OCI-M2 (cell line): ENCODE data around the gene C9orf78.
A peak's percentile ranks its signal among the peaks of the same experiment; 100 is the strongest.

Source experiments
- DNase-seq: peaks from one replicate; lab custom pipeline; 2025; ENCODE audit not compliant: unreplicated experiment; lab: John Stamatoyannopoulos, UW

The C9orf78 gene, protein sequence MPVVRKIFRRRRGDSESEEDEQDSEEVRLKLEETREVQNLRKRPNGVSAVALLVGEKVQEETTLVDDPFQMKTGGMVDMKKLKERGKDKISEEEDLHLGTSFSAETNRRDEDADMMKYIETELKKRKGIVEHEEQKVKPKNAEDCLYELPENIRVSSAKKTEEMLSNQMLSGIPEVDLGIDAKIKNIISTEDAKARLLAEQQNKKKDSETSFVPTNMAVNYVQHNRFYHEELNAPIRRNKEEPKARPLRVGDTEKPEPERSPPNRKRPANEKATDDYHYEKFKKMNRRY

DNA sequence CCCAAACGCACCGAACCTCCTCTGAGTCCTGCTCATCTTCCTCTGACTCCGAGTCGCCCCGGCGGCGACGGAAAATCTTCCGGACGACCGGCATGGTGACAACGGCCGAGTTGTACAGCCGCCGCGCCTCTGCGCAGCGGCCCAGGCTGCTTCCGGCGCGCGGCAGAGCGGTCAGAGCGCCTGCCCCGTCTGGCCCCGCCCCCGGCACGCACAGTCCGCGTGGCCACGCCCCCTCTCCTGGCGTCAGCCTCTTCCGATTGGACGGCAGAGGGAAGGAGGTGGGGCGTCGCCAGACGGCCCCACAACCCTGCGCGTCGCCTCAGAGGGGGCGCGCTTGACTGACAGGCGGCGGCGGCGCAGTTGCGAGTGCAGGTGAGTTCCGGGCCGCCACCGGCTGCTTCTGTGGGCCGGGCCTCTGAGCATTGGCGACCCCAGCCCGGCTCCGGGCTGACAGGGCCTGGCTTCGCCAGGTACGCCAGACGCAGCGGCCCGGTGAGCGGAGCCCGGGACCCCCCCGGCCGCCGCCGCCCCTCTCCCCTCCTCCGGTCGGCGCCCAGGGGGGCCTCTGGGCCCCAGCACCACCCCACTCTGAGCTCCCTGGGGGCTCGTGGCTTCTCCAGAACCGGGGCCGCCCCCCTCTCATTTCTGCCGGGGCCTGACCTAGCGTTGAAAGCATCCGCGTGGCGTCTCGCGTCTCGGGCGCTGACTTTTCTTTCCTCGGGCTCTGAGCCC is at the start of gene C9orf78, which contains the start of gene USP20:
C9orf78 (minus strand) TSS at position 148 of the 732 bp plus-strand sequence; CDS start at position 94, 54 bp downstream.
USP20 (plus strand) TSS at position 331 of the 732 bp plus-strand sequence. CDS start 17,098 bp downstream, outside the sequence.
- peak; percentile 60 for DNase-seq

DNA sequence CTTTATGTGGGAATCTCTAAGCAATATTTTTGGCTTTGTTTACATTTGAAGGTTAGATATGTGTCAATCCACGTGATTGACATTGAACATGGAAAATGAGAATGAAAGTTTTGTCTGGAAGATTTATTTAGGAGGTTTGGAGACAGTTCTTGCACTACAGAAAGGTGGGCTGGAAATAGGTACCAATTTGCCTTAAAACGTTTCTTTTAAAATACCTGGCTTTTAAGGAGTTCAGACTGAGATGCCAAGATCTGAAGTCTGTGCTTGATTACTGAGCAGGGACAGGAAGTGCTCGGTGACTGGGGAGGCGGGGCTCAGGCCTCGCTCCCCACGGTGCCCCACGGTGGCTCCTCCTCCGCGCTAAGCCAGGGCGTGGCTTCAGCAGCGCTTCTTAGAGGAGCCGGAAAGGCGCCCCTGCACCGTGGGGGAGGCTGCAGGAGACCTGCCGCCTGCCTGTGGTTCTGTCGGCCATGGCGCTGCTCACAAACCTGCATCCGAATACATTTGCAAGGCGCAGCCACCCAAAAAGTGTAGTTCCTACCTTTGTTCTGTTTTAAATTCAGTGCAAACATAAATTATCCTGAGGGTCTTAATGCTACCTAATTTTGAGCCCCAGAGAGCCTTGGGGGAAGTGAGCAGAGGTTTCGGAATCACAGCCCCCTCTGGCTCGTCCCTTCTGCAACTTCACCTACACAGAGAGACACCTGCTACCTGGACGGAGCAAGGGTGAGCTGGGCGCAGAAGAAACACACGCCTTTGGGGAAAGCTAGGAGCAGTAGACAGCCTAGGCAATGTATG is 49.3 kb upstream of the C9orf78 start:
- peak; percentile 36 for DNase-seq

DNA sequence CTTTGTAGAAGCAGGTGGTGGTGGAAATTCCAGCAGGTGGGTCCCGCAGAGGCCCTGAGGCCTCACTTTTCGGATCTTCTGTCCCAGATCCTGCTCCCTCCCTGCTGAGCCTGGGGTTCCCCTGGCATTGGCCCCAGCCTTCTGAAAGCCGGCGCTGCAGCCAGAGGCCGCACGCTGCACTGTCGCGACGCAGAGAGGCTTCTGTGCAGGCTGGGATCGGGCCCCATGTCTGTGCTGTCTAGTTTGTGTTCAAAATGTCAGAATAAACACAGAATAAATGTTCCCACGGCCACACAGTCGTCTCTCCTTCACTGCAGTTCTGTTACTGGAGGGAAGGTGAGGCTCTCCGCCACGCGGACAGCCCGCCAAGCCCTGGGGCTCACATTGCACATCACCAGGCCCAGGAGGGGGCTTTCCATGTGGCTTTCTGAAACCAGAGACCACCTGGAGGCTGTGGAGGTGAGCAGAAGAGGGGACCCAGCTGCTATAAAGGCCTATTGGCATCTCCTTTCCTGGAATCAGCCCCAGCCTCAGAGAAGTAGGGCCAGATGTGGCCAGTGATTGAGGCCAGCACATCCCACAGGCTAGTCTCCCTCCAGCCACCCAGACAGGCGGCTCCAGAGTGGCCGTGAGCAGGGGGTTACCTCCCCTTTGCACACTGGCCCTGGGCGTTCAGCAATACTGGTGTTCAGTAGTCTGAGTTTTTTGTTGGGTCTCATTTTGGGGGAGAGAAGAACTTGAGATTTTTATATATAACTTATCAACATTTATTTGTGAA is 46.7 kb upstream of the C9orf78 start:
- DNase-seq: no peak

DNA sequence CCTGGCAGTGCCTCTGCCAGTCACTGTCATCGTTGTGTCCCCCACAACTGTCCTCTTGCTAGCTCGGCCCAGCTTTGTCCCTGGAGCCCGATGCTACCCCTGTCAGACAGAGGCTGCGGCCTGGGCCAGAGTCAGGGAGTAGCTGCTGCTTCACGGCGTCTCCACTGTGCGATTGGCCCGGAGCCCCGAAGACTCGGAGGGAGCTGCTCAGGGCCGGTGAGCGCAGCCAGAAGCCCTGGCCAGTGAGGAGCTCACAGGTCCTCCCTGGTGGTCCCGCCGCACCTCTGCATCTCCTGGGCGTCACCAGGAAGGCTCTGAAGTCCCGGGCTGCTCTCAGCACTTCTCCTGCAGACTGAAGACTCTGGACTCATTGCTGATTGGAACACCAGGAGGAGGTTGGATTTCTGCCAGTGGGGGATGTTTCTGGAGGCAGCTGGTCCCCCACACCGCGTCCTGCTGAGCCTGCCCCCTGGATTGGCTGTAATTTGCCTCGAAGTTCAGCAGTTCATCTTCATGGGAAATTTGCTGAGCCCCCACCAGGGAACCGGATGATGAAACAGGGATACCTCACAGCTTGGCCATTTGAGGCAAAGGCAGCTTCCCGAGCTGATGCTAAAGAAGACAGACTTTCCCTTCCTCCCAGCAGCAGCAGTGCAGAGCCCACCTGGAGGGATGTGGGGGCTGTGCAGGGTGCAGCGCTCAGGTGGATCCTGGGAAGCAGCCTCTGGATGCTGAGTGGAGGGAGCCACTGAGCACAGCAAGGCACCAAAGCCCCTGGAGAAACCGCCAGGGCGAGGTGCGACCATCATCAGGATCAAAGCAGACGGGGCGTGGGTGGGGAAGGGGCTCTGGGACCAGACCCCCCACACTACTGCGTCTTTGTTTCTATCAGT is 45.8 kb upstream of the C9orf78 start:
- DNase-seq: no peak

DNA sequence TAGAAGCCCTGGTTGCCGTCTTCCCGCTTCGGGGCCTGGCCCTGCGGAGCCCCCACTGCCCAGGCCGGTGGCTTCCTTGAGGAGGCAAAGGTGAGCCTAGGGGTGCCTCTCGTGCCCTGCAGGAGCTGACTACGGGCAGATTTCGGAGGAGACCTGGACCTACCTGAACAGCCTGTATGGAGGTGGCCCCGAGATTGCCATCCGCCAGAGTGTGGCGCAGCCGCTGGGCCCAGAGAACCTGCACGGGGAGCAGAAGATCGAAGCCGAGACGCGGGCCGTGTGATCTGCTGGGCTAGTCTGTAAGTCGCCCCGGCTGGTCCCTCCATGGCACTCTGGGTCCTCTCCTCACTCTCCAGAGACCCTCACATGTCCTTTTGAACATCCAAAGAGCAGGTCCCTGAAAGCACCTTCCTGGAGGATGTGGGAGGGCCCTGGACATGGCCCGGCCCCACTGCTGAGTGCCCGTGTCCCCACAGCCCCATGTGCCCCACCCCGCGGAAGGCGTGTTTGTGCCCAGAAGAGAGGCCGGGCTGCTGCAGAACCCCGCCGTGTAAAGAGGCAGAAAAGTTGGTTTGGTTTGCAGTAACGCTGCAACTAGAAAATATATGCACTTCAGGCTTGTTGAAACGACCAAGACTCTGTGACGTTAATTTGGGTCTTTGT is 45.0 kb upstream of the C9orf78 start:
- no peak for DNase-seq

DNA sequence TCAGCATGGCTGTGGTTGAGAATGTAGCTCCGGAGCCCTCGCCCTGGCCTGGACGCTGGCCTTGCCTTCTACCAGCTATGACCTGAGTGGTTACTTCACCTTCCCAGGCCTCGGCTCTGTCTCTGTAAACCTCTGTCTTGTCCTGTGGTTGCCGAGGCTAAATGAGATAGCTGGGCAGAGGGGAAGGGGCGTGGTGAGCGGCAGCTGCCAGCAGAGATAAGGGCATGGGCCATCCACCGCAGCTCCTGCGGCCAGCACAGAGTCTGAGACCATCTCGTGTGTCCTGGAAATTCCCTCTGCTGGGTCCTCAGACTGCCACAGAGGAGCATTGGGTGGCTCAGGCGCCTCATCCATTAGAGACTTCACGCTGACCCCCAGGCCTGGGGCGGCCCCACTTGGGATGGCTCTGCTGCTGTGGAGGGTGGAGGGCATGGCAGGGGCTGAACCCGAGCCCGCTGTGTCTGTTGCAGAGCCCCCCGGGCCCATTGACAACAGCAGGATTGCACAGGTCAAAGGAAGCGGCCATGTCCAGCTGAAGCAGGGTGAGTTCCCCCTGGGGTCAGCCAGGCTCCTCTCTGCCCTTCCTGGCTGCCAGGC is 44.1 kb upstream of the C9orf78 start:
- peak; percentile 46 for DNase-seq

DNA sequence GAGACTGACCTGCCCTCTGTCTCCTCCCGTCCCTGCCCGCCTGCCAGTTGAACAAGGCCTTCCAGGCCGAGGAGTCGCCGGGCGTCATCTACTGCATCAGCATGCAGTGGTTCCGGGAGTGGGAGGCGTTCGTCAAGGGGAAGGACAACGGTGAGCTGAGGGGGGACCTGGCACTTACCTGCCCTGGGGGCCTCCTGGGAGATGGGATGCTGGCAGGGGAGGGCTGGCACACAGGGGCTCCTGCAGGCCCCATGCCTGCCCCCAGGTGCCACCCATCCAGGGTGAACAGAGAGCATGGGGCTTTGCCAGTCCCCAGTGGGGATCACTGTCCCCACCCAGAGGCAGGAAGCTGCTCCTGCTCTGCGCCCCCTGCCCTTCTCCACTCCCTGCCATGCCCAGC is 43.2 kb upstream of the C9orf78 start:
- no peak for DNase-seq

DNA sequence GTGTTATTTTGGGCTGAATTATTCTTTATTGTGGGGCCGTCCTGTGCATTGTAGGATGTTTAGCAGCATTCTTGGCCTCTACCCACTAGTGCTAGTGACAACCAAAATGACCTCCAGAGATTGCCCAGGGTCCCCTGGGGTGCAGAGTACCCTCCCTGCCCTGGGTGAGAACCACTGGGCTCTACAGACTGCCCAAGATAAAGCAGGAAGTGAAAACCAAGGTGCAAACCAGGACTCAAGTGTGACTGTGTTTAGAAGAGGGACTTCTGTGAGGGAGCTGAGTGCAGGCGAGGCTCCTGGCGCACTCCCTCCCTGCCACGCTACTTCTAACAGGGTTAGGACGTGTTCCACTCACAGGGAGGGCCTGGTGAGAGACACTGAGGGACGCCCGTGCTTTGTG is 41.7 kb upstream of the C9orf78 start:
- no peak for DNase-seq

DNA sequence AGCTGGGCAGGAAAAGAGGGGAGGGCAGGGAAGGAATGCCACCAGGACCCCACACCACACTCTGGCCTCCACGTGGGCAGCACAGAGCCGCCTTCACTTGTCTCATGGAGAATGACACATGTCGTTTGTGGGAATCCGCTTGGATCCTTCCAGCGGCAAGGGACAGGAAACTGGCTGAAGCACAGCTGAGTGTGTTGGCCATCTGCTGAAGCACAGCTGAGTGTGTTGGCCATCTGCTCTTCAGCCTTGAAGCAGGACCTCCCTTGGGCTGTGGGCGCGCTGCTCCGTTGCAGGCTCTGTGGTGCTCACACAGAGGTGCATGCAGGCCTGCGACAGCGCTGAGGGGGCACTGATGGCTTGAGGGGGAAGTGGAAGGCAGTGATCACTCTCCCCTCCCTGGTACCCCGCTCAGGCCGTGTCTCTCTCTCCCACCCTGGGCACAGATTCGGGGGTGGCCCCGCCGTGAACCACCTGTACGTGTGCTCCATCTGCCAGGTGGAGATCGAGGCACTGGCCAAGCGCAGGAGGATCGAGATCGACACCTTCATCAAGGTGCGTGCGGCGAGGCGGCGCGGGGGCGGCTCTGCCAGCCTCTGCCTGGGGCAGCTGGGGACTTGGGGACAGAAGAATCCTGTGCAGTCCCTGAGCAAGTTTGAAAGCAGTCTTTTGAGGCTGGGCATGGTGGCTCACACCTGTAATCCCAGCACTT is 40.8 kb upstream of the C9orf78 start:
- DNase-seq: no peak

DNA sequence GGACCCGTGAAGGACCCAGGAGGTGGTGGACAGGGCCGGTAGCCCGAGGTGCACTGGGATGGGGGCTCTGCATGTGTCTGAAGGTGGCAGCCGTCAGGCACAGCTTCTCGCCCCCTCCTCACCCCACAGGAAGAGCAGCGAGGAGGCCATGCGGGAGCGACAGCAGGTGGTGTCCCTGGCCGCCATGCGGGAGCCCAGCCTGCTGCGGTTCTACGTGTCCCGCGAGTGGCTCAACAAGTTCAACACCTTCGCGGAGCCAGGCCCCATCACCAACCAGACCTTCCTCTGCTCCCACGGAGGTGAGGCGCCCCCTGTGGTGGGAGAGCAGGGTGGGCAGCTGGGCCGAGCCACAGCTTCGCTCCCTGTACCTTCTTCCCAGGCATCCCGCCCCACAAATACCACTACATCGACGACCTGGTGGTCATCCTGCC is 40.1 kb upstream of the C9orf78 start:
- DNase-seq: no peak

DNA sequence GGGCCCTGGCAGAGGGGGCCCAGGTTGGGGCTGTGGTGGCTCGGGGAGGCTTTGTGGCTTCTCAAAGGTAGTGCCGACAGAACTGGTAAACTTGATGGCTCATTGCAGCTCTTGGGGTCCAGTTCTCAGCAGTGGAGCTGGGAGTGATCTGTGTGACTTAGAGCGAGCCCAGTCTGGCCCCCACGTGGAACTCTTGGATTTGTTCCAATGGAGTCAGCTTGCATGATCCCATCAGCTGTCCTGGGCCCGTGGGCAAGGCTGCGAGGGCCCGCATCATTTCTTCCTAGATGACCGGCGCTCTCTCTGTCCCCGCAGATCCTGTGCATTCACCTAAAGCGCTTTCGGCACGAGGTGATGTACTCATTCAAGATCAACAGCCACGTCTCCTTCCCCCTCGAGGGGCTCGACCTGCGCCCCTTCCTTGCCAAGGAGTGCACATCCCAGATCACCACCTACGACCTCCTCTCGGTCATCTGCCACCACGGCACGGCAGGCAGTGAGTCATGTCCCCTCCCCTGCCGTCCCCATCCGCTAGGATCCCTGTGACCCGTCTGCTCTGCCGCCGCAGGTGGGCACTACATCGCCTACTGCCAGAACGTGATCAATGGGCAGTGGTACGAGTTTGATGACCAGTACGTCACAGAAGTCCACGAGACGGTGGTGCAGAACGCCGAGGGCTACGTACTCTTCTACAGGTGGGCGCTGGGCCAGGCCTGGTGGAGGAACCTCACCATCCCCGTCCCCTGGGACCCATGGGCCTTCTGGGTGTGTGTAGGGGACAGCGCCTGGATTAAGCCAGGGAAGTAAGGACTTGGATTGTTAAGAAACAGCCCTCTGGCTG is 39.4 kb upstream of the C9orf78 start:
- no peak for DNase-seq

DNA sequence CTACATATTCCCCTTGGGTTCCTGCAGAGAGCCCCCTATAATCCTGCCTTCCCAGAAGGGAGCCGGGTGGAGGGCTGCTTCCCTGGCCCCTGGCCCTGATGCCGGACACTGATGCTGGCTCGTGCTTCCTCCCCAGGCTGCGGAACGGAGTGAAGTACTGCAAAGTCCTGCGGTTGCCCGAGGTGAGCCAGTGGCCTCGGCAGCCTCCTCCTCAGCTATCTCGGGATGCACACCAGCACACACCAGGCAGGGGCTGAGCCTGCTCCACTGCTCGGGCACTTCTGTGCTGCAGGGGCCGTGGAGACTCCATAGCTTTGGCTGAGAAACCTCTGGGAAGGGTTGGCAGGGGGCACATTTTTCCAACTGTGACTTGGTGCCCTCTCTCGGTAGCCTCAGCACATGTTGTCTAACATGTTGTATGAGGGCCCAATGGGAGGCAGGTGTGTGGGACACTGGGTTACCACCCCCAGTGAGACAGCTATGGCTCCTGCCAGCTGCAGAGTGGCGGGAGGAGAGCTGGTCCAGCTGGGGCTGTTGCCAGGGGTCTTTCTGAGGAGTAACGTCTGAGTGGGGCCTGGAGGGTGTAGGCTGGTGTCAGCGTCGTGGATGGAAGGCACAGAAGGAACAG is 38.6 kb upstream of the C9orf78 start:
- DNase-seq: no peak

DNA sequence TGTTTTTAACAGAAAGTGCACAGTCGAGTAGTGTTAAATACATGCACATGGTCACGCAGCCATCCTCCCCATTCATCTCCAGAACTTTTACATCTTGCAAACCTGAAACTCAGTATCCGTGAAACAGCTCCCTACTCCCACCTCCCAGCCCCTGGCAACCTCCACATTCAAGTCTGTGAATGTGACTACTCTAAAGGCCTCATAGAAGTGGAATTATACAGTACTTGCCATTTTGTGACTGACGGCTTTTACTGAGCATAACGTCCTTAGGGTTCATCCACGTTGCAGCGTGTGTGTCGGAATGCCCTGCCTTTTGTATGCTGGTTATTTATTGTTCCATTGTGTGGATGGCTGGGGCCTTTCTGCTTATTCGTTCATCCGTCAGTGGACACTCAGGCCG is 36.0 kb upstream of the C9orf78 start:
- no peak for DNase-seq

DNA sequence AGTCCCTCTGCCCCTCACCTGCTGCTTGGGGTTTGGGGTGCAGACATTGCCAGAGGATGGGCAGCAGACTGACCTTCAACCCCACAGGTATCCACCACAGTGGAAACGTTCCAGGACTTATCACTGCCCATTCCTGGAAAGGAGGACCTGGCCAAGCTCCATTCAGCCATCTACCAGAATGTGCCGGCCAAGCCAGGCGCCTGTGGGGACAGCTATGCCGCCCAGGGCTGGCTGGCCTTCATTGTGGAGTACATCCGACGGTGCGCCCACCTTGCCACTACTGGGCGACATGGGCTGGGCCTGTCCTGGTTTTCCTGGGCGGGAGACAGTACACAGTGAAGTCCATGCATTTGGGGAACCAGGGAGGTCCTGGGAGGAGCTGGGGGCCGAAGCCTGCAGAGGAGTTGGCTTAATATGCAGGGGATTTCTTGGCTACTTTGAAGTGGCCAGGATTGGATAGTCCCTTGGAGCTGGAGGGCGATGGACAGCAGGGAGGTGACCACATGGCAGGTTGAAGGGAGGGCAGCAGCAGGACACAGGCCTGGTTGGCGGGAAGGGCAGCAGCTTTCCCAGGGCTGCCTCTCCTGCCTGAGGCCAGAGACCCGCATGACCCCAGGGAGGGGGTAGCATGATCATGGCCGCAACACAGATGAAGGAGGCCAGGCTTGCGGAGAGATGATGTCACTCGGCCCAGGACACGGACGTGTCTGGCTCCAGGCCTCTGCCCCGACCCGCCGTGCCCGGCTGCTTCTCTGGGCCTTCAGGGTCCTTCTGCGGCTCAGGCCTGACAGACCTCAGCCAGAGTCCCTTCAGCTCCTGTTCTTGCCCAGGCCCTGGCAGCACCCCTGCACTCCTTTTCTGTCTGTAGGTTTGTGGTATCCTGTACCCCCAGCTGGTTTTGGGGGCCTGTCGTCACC is 34.8 kb upstream of the C9orf78 start:
- no peak for DNase-seq

DNA sequence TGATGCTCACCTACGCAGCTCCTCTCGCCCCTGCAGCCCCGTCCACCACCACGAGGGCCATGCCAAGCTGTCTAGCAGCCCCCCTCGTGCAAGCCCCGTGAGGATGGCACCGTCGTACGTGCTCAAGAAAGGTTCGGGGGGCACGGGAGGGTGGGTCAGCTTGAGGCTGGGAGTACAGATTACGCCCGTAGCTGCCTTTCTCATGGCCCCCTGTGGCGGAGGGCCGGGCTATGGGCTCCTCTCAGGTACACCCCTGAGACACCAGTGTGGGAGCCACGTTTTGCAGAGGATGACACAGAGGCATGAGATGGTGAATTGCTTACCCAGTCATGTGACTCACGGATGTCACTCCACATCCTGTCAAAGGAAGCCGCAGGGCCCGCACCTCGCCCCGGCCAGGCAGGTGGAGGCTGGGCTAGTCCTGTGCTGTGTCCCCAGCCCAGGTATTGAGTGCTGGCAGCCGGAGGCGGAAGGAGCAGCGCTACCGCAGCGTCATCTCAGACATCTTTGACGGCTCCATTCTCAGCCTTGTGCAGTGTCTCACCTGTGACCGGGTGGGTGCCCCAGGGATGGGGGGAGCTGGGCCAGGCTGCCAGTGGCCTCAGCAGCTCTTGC is 33.9 kb upstream of the C9orf78 start:
- DNase-seq: no peak
